H1 (cell line): ENCODE results near the gene RILP. TPM values are rescaled to one million over a fixed set of nuclear protein-coding genes. Genes with fewer than 3 reads are reported as not detected.

Experiments
- CTCF ChIA-PET: fragments of 300-600 bp; sonication (Branson Sonifier 250); formaldehyde crosslinking; loops from one replicate; lab custom pipeline; 2021; ENCODE audit not compliant: partially characterized antibody; lab: Charles Lee
- POLR2A ChIA-PET: fragments of 300-600 bp; sonication (Branson Sonifier 250); formaldehyde crosslinking; loops from one replicate; lab custom pipeline; 2021; ENCODE audit warnings: inconsistent platforms; ENCODE audit not compliant: partially characterized antibody; lab: Charles Lee
- DNase-seq, 2 experiments: peaks; one replicate each; pipeline versions ENCODE4 v3.0.0 to v3.0.0-alpha.2; 2010 to 2022; ENCODE audit warnings: low spot score in 2 of 2, low read depth in 1 of 2, mixed read lengths in 1 of 2
- FAIRE-seq: peaks from 2 replicates; lab custom pipeline; 2011; peaks lifted over from hg19 to GRCh38; lab: Jason Lieb, UNC
- H2AFZ ChIP-seq: 2 replicates; pipeline ENCODE4 v1.8.1; 2012; ENCODE audit warnings: low read length, inconsistent platforms
- H2AK5ac ChIP-seq: 2 replicates; pipeline ENCODE4 v1.6.1; 2013; ENCODE audit warnings: low read depth, low read length
- H2BK120ac ChIP-seq: replicated peaks from 2 replicates; pipeline ENCODE3; 2013; ENCODE audit warnings: low read depth, low read length, inconsistent platforms
- H2BK12ac ChIP-seq: 2 replicates; pipeline ENCODE4 v1.6.1; 2013; ENCODE audit warnings: low read depth, low read length
- H2BK15ac ChIP-seq: 2 replicates; pipeline ENCODE4 v1.6.1; 2013; ENCODE audit warnings: low read length
- H2BK20ac ChIP-seq: 2 replicates; pipeline ENCODE4 v1.6.1; 2013; ENCODE audit warnings: low read length
- H2BK5ac ChIP-seq: 2 replicates; pipeline ENCODE4 v1.6.1; 2013; ENCODE audit warnings: low read depth, low read length
- H3K14ac ChIP-seq: 2 replicates; pipeline ENCODE4 v1.6.1; 2013; ENCODE audit warnings: inconsistent platforms; ENCODE audit not compliant: insufficient read length
- H3K18ac ChIP-seq: 2 replicates; pipeline ENCODE4 v1.6.1; 2013; ENCODE audit warnings: low read length; ENCODE audit errors: extremely low read depth
- H3K23ac ChIP-seq: 2 replicates; pipeline ENCODE4 v1.6.1; 2013; ENCODE audit warnings: inconsistent platforms; ENCODE audit not compliant: insufficient read length
- H3K23me2 ChIP-seq: 2 replicates; pipeline ENCODE4 v1.6.1; 2013; ENCODE audit warnings: low read depth, low read length
- H3K27ac ChIP-seq: 2 replicates; pipeline ENCODE4 v1.6.1; 2011; ENCODE audit warnings: low read depth, low read length, inconsistent platforms
- H3K27me3 ChIP-seq, 4 experiments: replicated peaks in 1 of 4; 1 replicate in 1 of 4; 2 replicates in 3 of 4; pipeline versions ENCODE4 v1.6.1 to v1.8.1; 2011 to 2013; ENCODE audit warnings: low read length in 3 of 4, mild to moderate bottlenecking in 3 of 4, inconsistent platforms in 2 of 4, mixed read lengths in 2 of 4, moderate library complexity in 1 of 4; ENCODE audit not compliant: control insufficient read depth in 3 of 4, insufficient read depth in 3 of 4; ENCODE audit errors: extremely low read depth in 1 of 4
- H3K36me3 ChIP-seq, 4 experiments: 2 replicates each; pipeline versions ENCODE4 v1.6.1 to v1.8.1; 2011 to 2013; ENCODE audit warnings: mild to moderate bottlenecking in 4 of 4, low read length in 3 of 4, moderate library complexity in 2 of 4, control low read depth in 1 of 4, inconsistent platforms in 1 of 4; ENCODE audit not compliant: insufficient read depth in 4 of 4, control insufficient read depth in 2 of 4
- H3K4ac ChIP-seq: replicated peaks from 2 replicates; pipeline ENCODE3; 2013; ENCODE audit warnings: low read length, low read depth, mixed read lengths, inconsistent platforms; ENCODE audit not compliant: insufficient read length
- H3K4me1 ChIP-seq, 4 experiments: replicated peaks in 1 of 4; 1 replicate in 1 of 4; 2 replicates in 3 of 4; pipeline versions ENCODE4 v1.6.1 to v1.8.1; 2011 to 2013; ENCODE audit warnings: low read length in 3 of 4, inconsistent platforms in 2 of 4, mixed read lengths in 1 of 4; ENCODE audit not compliant: insufficient read depth in 4 of 4, control insufficient read depth in 3 of 4
- H3K4me2 ChIP-seq, 2 experiments: 2 replicates each; pipeline versions ENCODE4 v1.6.1 to v1.8.1; 2011 to 2013; ENCODE audit warnings: low read depth in 2 of 2, low read length in 2 of 2, control low read depth in 1 of 2, inconsistent platforms in 1 of 2, mild to moderate bottlenecking in 1 of 2; ENCODE audit not compliant: insufficient read depth in 1 of 2
- H3K4me3 ChIP-seq, 4 experiments: fragments of 200-600, 300-600 bp in 1 of 4; sonication (generic), shearing (Covaris generic), sonication (Bioruptor Twin) in 1 of 4; 2 replicates each; pipeline versions ENCODE4 v1.5.1 to v1.8.1; 2011 to 2016; ENCODE audit warnings: low read length in 4 of 4, low read depth in 3 of 4, control low read depth in 2 of 4, inconsistent platforms in 2 of 4, mild to moderate bottlenecking in 2 of 4, mixed read lengths in 1 of 4, moderate library complexity in 1 of 4; ENCODE audit not compliant: insufficient read depth in 2 of 4; ENCODE audit errors: extremely low read depth in 1 of 4
- H3K56ac ChIP-seq: replicated peaks from 2 replicates; pipeline ENCODE3; 2013; ENCODE audit warnings: low read depth, mild to moderate bottlenecking, mixed read lengths, low read length, inconsistent platforms; ENCODE audit not compliant: insufficient read length
- H3K79me1 ChIP-seq: 2 replicates; pipeline ENCODE4 v1.6.1; 2013; ENCODE audit warnings: low read depth, low read length, control low read depth
- H3K79me2 ChIP-seq, 2 experiments: 2 replicates each; pipeline versions ENCODE4 v1.6.1 to v1.8.1; 2012 to 2013; ENCODE audit warnings: low read length in 2 of 2, mild to moderate bottlenecking in 2 of 2, inconsistent platforms in 1 of 2; ENCODE audit not compliant: insufficient read depth in 2 of 2, control insufficient read depth in 1 of 2
- H3K9ac ChIP-seq, 4 experiments: replicated peaks in 1 of 4; 1 replicate in 1 of 4; 2 replicates in 3 of 4; pipeline versions ENCODE4 v1.6.1 to v1.8.1; 2011 to 2013; ENCODE audit warnings: low read depth in 3 of 4, low read length in 3 of 4, control low read depth in 2 of 4, mild to moderate bottlenecking in 2 of 4, moderate library complexity in 2 of 4, inconsistent platforms in 1 of 4; ENCODE audit errors: extremely low read depth in 1 of 4
- H3K9me3 ChIP-seq, 2 experiments: 2 replicates each; pipeline versions ENCODE4 v1.6.1 to v1.8.1; 2012 to 2013; ENCODE audit warnings: mild to moderate bottlenecking in 2 of 2, moderate library complexity in 2 of 2, control low read depth in 1 of 2, inconsistent platforms in 1 of 2, low read depth in 1 of 2, low read length in 1 of 2, mixed read lengths in 1 of 2; ENCODE audit not compliant: insufficient read depth in 2 of 2
- H4K20me1 ChIP-seq, 2 experiments: replicated peaks in 1 of 2; 2 replicates each; pipeline versions ENCODE3 to v1.8.1; 2011 to 2013; ENCODE audit warnings: inconsistent platforms in 2 of 2, low read length in 2 of 2, mild to moderate bottlenecking in 1 of 2; ENCODE audit not compliant: insufficient read depth in 2 of 2, control insufficient read depth in 1 of 2
- H4K5ac ChIP-seq: 2 replicates; pipeline ENCODE4 v1.6.1; 2013; ENCODE audit warnings: low read length, low read depth, mixed read lengths, inconsistent platforms; ENCODE audit not compliant: insufficient read length
- H4K8ac ChIP-seq: 2 replicates; pipeline ENCODE4 v1.8.0; 2013; ENCODE audit warnings: mild to moderate bottlenecking, moderate library complexity, low read length, inconsistent platforms; ENCODE audit not compliant: insufficient read depth; ENCODE audit errors: extremely low read depth
- H4K91ac ChIP-seq: replicated peaks from 2 replicates; pipeline ENCODE3; 2013; ENCODE audit warnings: low read length, mixed read lengths, inconsistent platforms; ENCODE audit not compliant: insufficient read length
- ATF2 ChIP-seq: IDR thresholded peaks from 2 replicates; pipeline ENCODE4 v1.6.1; 2012; ENCODE audit warnings: low read length, inconsistent platforms
- CHD1 ChIP-seq: IDR thresholded peaks from 2 replicates; pipeline ENCODE4 v1.6.1; 2012; ENCODE audit warnings: low read depth, low read length, improper control_type of control experiment
- CHD2 ChIP-seq: IDR thresholded peaks from 2 replicates; pipeline ENCODE4 v1.6.1; 2012; ENCODE audit warnings: low read length, improper control_type of control experiment
- CREB1 ChIP-seq: IDR thresholded peaks from 2 replicates; pipeline ENCODE4 v1.6.1; 2012; ENCODE audit warnings: inconsistent platforms
- CTBP2 ChIP-seq: IDR thresholded peaks from 2 replicates; pipeline ENCODE4 v1.7.0; 2011; ENCODE audit warnings: borderline replicate concordance, mild to moderate bottlenecking, moderate library complexity, mixed read lengths, low read length; ENCODE audit not compliant: insufficient read depth, insufficient read length
- EP300 ChIP-seq, 2 experiments: IDR thresholded peaks; 1 replicate in 1 of 2; 2 replicates in 1 of 2; pipeline ENCODE4 v1.6.1; 2011 to 2012; ENCODE audit warnings: low read depth in 2 of 2, low read length in 2 of 2, mild to moderate bottlenecking in 2 of 2, borderline replicate concordance in 1 of 2, inconsistent platforms in 1 of 2, moderate library complexity in 1 of 2
- KDM5A ChIP-seq: fragments of 200-600 bp; IDR thresholded peaks from 2 replicates; pipeline ENCODE4 v1.7.1; 2012; ENCODE audit warnings: mild to moderate bottlenecking, low read length, inconsistent platforms, mixed read lengths
- RFX5 ChIP-seq: IDR thresholded peaks from 2 replicates; pipeline ENCODE4 v1.6.1; 2011; ENCODE audit warnings: low read depth, low read length, improper control_type of control experiment, borderline replicate concordance
- TBP ChIP-seq: IDR thresholded peaks from 2 replicates; pipeline ENCODE4 v1.6.1; 2011; ENCODE audit warnings: low read depth, low read length, improper control_type of control experiment
- USF2 ChIP-seq: IDR thresholded peaks from 2 replicates; pipeline ENCODE4 v1.6.1; 2011; ENCODE audit warnings: low read length, improper control_type of control experiment
- ZNF274 ChIP-seq: IDR thresholded peaks from 2 replicates; pipeline ENCODE4 v1.7.0; 2012; ENCODE audit warnings: low read length, borderline replicate concordance; ENCODE audit errors: extremely low read depth
- WGBS, 2 experiments: shearing (Covaris generic) in 1 of 2; methylation state at CpG; one replicate each; pipeline versions ENCODE4 v1.1.6 to v1.1.7; 2013 to 2015; ENCODE audit warnings: low lambda C conversion rate in 2 of 2, mixed read lengths in 2 of 2, inconsistent platforms in 1 of 2, low coverage in 1 of 2, missing lambda C conversion rate in 1 of 2; ENCODE audit not compliant: insufficient replicate concordance in 2 of 2, insufficient coverage in 1 of 2, insufficient read length in 1 of 2; ENCODE audit errors: extremely low coverage in 1 of 2, missing lambda C conversion rate in 1 of 2; 5-methylcytosine and 5-hydroxymethylcytosine counted together
- polyA plus RNA-seq, 7 experiments: library from polyadenylated mRNA; depleted of rRNA in 3 of 7; stranded (reverse) in 5 of 7; unstranded in 2 of 7; fragments of >200 nt in 5 of 7; fragments of 200-250 nt in 2 of 7; gene quantifications; 1 replicate in 5 of 7; 2 replicates in 1 of 7; 4 replicates in 1 of 7; pipeline versions ENCODE4 v1.2.1 to v1.2.3, GENCODE V29; 2011 to 2013; ENCODE audit warnings: missing spikeins in 2 of 7, mixed read lengths in 2 of 7
- total RNA-seq: library from RNA; stranded (reverse); fragmentation: NEBNext Ultra II Directional; extraction: Animal tissue kit (Norgen Biotek cat#: 25700); gene quantifications from 2 replicates; pipeline ENCODE4 v1.2.1, GENCODE V29; 2021

Gene RILP
- total and polyA plus RNA-seq, 2 of the 8 experiments (the other 6 are each of a cell fraction or from before 2014, with no cell fraction given), result 6.8 to 7.2 TPM

GRCh38 chr17:1624650-1625049 is 25.0 kb downstream of the RILP start:
- Histone ChIP-seq H3K36me3 (no peaks in the 10 kb centered on the region), H2BK15ac (no peak overlapping the region), H3K4ac (no peak overlapping the region), H2AFZ (no peak overlapping the region), H3K9me3 (no peaks in the 10 kb centered on the region), H2BK120ac (no peak overlapping the region), H4K5ac (no peak overlapping the region), H2BK5ac (no peak overlapping the region), H3K4me2 (no peak overlapping the region), H3K4me1 (peaks cover 0 to 11% (median 4%) of the 10 kb centered on the region in 4 experiments; a peak in 6 of 7 replicates), H3K23ac (no peak overlapping the region), H3K79me1 (no peaks in the 10 kb centered on the region), H3K23me2 (peaks cover 12% of the 10 kb centered on the region), H3K27me3 (peaks cover 0 to 9% (median 4%) of the 10 kb centered on the region in 4 experiments; a peak in 4 of 7 replicates), H3K4me3 (no peak overlapping the region), H4K91ac (no peak overlapping the region), H3K18ac (no peak overlapping the region), H3K56ac (no peak overlapping the region), H3K79me2 (no peaks in the 10 kb centered on the region), H3K9ac (no peak overlapping the region), H4K8ac (no peak overlapping the region), H2AK5ac (no peak overlapping the region), H2BK20ac (no peak overlapping the region), H3K14ac (no peak overlapping the region), H4K20me1 (peaks cover 0 to 4% of the 10 kb centered on the region in 2 experiments), H2BK12ac (no peak overlapping the region), H3K27ac (no peak overlapping the region)
- POLR2A ChIA-PET, result interaction anchor here (0.7 to 1.2 kb wide), 3 partner anchors 8 to 108 kb away, joined by 3 to 9 read pairs (median 3); partner anchors contain the start of gene INPP5K
- FAIRE-seq (no peak), DNase-seq (no peak)
- WGBS, 2 experiments, result 96% methylated on average over 11 of the region's 12 CpGs; no CpG with 5 or more reads in 1 of the 2 experiments
- CTCF ChIA-PET, result interaction anchor here (0.8 to 14.5 kb wide), 5 partner anchors 10 to 64 kb away, joined by 3 to 146 read pairs (median 4); no protein-coding TSS in a partner anchor
- TF ChIP-seq USF2 (no peak), ZNF274 (no peak), CHD1 (no peak), EP300 (IDR thresholded peaks at IDR 0.05; ENCODE audit: borderline replicate concordance in 1 of 2, low read depth in 2 of 2, low read length in 2 of 2) (no peak), KDM5A (no peak), TBP (no peak), CTBP2 (no peak), RFX5 (no peak), CHD2 (no peak), CREB1 (no peak), ATF2 (no peak)
